GM12878 (cell line): ENCODE measurements around the gene MAP4K4. TPM values are rescaled to one million over a fixed set of nuclear protein-coding genes. Genes with fewer than 3 reads are reported as not detected.

ENCODE experiments used
- ATAC-seq: fragments of 200-7000 bp; cut with Tn5 transposase; 3 replicates; pipeline ENCODE4 v1.9.1; 2020; ENCODE audit warnings: mild to moderate bottlenecking, moderate library complexity
- BruUV-seq: library from RNA; stranded (reverse); fragments of 400-500 nt; replicated peaks from 2 replicates; lab custom pipeline; 2021; lab: Mats Ljungman, UMichigan
- CTCF ChIA-PET: fragments of 300-600 bp; sonication (Branson Sonifier 250); formaldehyde crosslinking; extraction: SDS; loops from one replicate; lab custom pipeline; 2021; ENCODE audit warnings: inconsistent platforms; lab: Yijun Ruan, JAX
- POLR2A ChIA-PET: fragments of 350-600 bp; formaldehyde crosslinking; extraction: SDS; loops from one replicate; lab custom pipeline; 2021; ENCODE audit warnings: inconsistent platforms; lab: Charles Lee
- RAD21 ChIA-PET: fragments of 300-600 bp; sonication (Branson Sonifier 250); formaldehyde crosslinking; loops from one replicate; lab custom pipeline; 2023; ENCODE audit warnings: antibody characterized with exemption; ENCODE audit not compliant: unreplicated experiment; lab: Charles Lee
- SMC1A ChIA-PET: fragments of 300-600 bp; sonication (Branson Sonifier 250); formaldehyde crosslinking; loops from one replicate; lab custom pipeline; 2023; ENCODE audit not compliant: unreplicated experiment, uncharacterized antibody; lab: Charles Lee
- DNase-seq: peaks from one replicate; pipeline ENCODE4 v3.0.0-alpha.2; 2011; ENCODE audit warnings: low read depth, low spot score
- FAIRE-seq: peaks from 3 replicates; lab custom pipeline; 2011; peaks lifted over from hg19 to GRCh38; lab: Jason Lieb, UNC
- H2AFZ ChIP-seq: 2 replicates; pipeline ENCODE4 v1.6.0; 2011; ENCODE audit warnings: low read depth, low read length, control low read depth; ENCODE audit not compliant: control insufficient read depth
- H3K27ac ChIP-seq: 2 replicates; pipeline ENCODE4 v1.5.1; 2011; ENCODE audit warnings: control low read depth; ENCODE audit not compliant: control insufficient read depth, insufficient read depth
- H3K27me3 ChIP-seq, 2 experiments: replicated peaks in 1 of 2; 2 replicates each; pipeline versions ENCODE4 v1.6.0 to v1.6.1; 2011; ENCODE audit warnings: low read length in 1 of 2; ENCODE audit not compliant: control insufficient read depth in 2 of 2, insufficient read depth in 2 of 2
- H3K36me3 ChIP-seq, 2 experiments: 2 replicates each; pipeline ENCODE4 v1.5.1; 2011; ENCODE audit warnings: low read length in 1 of 2; ENCODE audit not compliant: control insufficient read depth in 2 of 2, insufficient read depth in 2 of 2
- H3K4me1 ChIP-seq: 2 replicates; pipeline ENCODE4 v1.6.1; 2011; ENCODE audit warnings: mild to moderate bottlenecking, low read length, moderate library complexity, mixed read lengths; ENCODE audit not compliant: control insufficient read depth, insufficient read depth
- H3K4me2 ChIP-seq: 2 replicates; pipeline ENCODE4 v1.6.0; 2011; ENCODE audit warnings: control low read depth; ENCODE audit not compliant: control insufficient read depth, insufficient read depth
- H3K4me3 ChIP-seq: fragments of 200-600 bp; sonication (generic); 2 replicates; pipeline ENCODE4 v1.5.1; 2016
- H3K79me2 ChIP-seq: 2 replicates; pipeline ENCODE4 v1.6.0; 2011; ENCODE audit warnings: low read length; ENCODE audit not compliant: control insufficient read depth, insufficient read depth
- H3K9ac ChIP-seq: 2 replicates; pipeline ENCODE4 v1.8.0; 2011; ENCODE audit warnings: low read length, control low read depth, mixed read lengths; ENCODE audit not compliant: control insufficient read depth, insufficient read depth
- H3K9me3 ChIP-seq: replicated peaks from 3 replicates; pipeline ENCODE4 v1.5.1; 2011; ENCODE audit warnings: mild to moderate bottlenecking, low read length; ENCODE audit not compliant: control insufficient read depth, insufficient read depth
- H4K20me1 ChIP-seq: 2 replicates; pipeline ENCODE4 v1.6.0; 2011; ENCODE audit not compliant: control insufficient read depth, insufficient read depth
- ASH2L ChIP-seq: fragments of 300-600, 200-600 bp; sonication (generic); IDR thresholded peaks from 2 replicates; pipeline ENCODE4 v1.6.1; 2017; ENCODE audit warnings: low read depth, mild to moderate bottlenecking, borderline replicate concordance
- BCL11A ChIP-seq: IDR thresholded peaks from 2 replicates; pipeline ENCODE4 v1.6.1; 2011; ENCODE audit warnings: low read depth, low read length
- CEBPZ ChIP-seq: fragments of 150-350 bp; IDR thresholded peaks from 2 replicates; pipeline ENCODE4 v1.6.1; 2016; ENCODE audit warnings: low read depth, low read length
- ESRRA ChIP-seq: IDR thresholded peaks from 2 replicates; pipeline ENCODE4 v1.6.1; 2012; ENCODE audit warnings: mild to moderate bottlenecking, low read length, improper control_type of control experiment
- HCFC1 ChIP-seq: fragments of 150-350 bp; IDR thresholded peaks from 2 replicates; pipeline ENCODE4 v1.6.1; 2014; ENCODE audit warnings: low read length
- MAX ChIP-seq: IDR thresholded peaks from 2 replicates; pipeline ENCODE4 v1.6.1; 2012; ENCODE audit warnings: low read depth, low read length, improper control_type of control experiment
- MEF2B ChIP-seq: fragments of 450-650 bp; IDR thresholded peaks from 2 replicates; pipeline ENCODE4 v1.6.1; 2018; ENCODE audit warnings: mild to moderate bottlenecking, moderate library complexity; ENCODE audit not compliant: partially characterized antibody, poor library complexity, severe bottlenecking
- MLLT1 ChIP-seq: fragments of 450-650 bp; IDR thresholded peaks from 2 replicates; pipeline ENCODE4 v1.6.1; 2016; ENCODE audit warnings: mild to moderate bottlenecking
- NFYA ChIP-seq: IDR thresholded peaks from 2 replicates; pipeline ENCODE4 v1.6.1; 2011; ENCODE audit warnings: low read depth, mild to moderate bottlenecking, low read length, improper control_type of control experiment, borderline replicate concordance
- PML ChIP-seq: IDR thresholded peaks from 2 replicates; pipeline ENCODE4 v1.6.1; 2012; ENCODE audit warnings: low read length, inconsistent platforms
- POLR2AphosphoS2 ChIP-seq: IDR thresholded peaks from 2 replicates; pipeline ENCODE4 v1.6.1; 2011; ENCODE audit warnings: low read depth, mild to moderate bottlenecking, low read length, improper control_type of control experiment, moderate library complexity
- RELB ChIP-seq: fragments of 450-650 bp; IDR thresholded peaks from 2 replicates; pipeline ENCODE4 v1.6.1; 2017; ENCODE audit warnings: low read depth, mild to moderate bottlenecking, moderate library complexity
- RUNX3 ChIP-seq: IDR thresholded peaks from 2 replicates; pipeline ENCODE4 v1.6.1; 2012; ENCODE audit warnings: low read length, inconsistent platforms
- WGBS: methylation state at CpG from one replicate; pipeline ENCODE4 v1.1.6; 2016; ENCODE audit warnings: low lambda C conversion rate; ENCODE audit not compliant: insufficient replicate concordance, insufficient coverage; ENCODE audit errors: missing lambda C conversion rate; 5-methylcytosine and 5-hydroxymethylcytosine counted together
- in situ Hi-C: fragments of 300-500 bp; cut with MboI; formaldehyde crosslinking; loops from 9 replicates; pipeline ENCODE4 v1.14.3; 2018; ENCODE audit warnings: mixed read lengths
- intact Hi-C: fragments of 100-400 bp; cut with micrococcal nuclease; formaldehyde crosslinking; loops from one replicate; pipeline ENCODE4 v1.14.2; 2022; ENCODE audit not compliant: unreplicated experiment
- polyA plus RNA-seq, 11 experiments: library from polyadenylated mRNA; depleted of rRNA in 4 of 11; unstranded in 6 of 11; stranded (reverse) in 5 of 11; fragments of >200 nt; fragmentation: Nextera tagmentation in 4 of 11; fragmentation: Illumina TruSeq in 1 of 11; extraction: Ambion mirVana in 4 of 11; extraction: Trizol in 1 of 11; gene quantifications; 1 replicate in 1 of 11; 2 replicates in 10 of 11; pipeline versions ENCODE4 v1.2.1 to v1.2.3, GENCODE V29; 2011 to 2016; ENCODE audit warnings: inconsistent platforms in 2 of 11, missing spikeins in 2 of 11, low read depth in 1 of 11
- total RNA-seq, 4 experiments: library from RNA; depleted of rRNA in 3 of 4; stranded (reverse); fragments of >200 nt in 3 of 4; fragmentation: Illumina TruSeq in 1 of 4; extraction: Trizol in 1 of 4; gene quantifications; 2 replicates each; pipeline versions ENCODE4 v1.2.1 to v1.2.3, GENCODE V29; 2013 to 2021

MAP4K4 gene
- total and polyA plus RNA-seq, 10 of the 15 experiments (the other 5 are each of a cell fraction or from before 2014, with no cell fraction given), result 1.9 to 50.4 (median 9.7) TPM

- in situ Hi-C loops (no loop called here), intact Hi-C loops (no loop called here)
- RAD21 ChIA-PET, result interaction anchor here (0.6 to 2.4 kb wide), 5 partner anchors 8 to 46 kb away, joined by 3 to 7 read pairs (median 4); no protein-coding TSS in a partner anchor
- WGBS, result 40% methylated on average over 5 of the region's 5 CpGs
- Histone ChIP-seq H4K20me1 (no peaks in the 10 kb centered on the region), H3K27me3 (no peaks in the 10 kb centered on the region; a peak in 1 of 4 replicates), H3K4me1 (no peaks in the 10 kb centered on the region), H3K4me2 (no peak overlapping the region), H3K79me2 (no peaks in the 10 kb centered on the region), H3K27ac (no peak overlapping the region), H3K36me3 (no peaks in the 10 kb centered on the region), H2AFZ (no peak overlapping the region), H3K9me3 (no peaks in the 10 kb centered on the region), H3K4me3 (no peak overlapping the region), H3K9ac (no peak overlapping the region)
- CTCF ChIA-PET, result interaction anchor here (0.9 to 12.9 kb wide), 6 partner anchors 16 to 345 kb away, joined by 3 to 204 read pairs (median 4); no protein-coding TSS in a partner anchor
- SMC1A ChIA-PET, result interaction anchor here (0.8 to 0.9 kb wide), 2 partner anchors 18 to 165 kb away, joined by 3 read pairs; no protein-coding TSS in a partner anchor
- no peak for ATAC-seq
- POLR2A ChIA-PET, result no interaction called here
- no peak for DNase-seq
- BruUV-seq, result no TSS peak
- FAIRE-seq, result no peak
- TF ChIP-seq PML, result no peak
- TF ChIP-seq BCL11A, result no peak
- no peak for TF ChIP-seq MAX
- TF ChIP-seq ESRRA, result no peak
- no peak for TF ChIP-seq MLLT1
- no peak for TF ChIP-seq NFYA
- no peak for TF ChIP-seq RUNX3
- TF ChIP-seq ASH2L, result no peak
- TF ChIP-seq HCFC1, result no peak
- no peak for TF ChIP-seq RELB
- TF ChIP-seq POLR2AphosphoS2, result no peak
- no peak for TF ChIP-seq MEF2B
- no peak for TF ChIP-seq CEBPZ
- TF ChIP-seq, all 136 proteins: peak for 0
These were observed 66.2 kb downstream of the MAP4K4 start for GRCh38 chr2:101763496-101764333.
